Measurements from ENCODE around the gene PFN2.

DNA sequence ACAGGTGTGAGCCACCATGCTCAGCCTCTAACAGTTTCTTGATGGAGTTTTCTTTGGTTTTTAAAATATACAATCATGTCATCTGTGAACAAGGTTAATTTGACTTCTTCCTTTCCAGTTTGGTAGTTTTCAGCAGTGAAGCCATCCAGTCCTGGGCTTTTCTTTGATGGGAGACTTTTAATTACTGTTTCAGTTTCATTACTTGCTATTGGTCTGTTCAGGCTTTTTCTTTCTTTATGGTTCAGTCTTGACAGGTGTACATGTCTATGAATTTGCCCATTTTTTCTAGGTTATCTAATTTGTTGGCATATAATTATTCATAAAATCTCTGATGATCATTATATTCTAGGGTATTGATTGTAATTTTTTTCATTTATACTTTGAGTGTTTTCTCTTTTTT, 36.8 kb downstream of the PFN2 start:
- TF ChIP-seq, protein P1, sequence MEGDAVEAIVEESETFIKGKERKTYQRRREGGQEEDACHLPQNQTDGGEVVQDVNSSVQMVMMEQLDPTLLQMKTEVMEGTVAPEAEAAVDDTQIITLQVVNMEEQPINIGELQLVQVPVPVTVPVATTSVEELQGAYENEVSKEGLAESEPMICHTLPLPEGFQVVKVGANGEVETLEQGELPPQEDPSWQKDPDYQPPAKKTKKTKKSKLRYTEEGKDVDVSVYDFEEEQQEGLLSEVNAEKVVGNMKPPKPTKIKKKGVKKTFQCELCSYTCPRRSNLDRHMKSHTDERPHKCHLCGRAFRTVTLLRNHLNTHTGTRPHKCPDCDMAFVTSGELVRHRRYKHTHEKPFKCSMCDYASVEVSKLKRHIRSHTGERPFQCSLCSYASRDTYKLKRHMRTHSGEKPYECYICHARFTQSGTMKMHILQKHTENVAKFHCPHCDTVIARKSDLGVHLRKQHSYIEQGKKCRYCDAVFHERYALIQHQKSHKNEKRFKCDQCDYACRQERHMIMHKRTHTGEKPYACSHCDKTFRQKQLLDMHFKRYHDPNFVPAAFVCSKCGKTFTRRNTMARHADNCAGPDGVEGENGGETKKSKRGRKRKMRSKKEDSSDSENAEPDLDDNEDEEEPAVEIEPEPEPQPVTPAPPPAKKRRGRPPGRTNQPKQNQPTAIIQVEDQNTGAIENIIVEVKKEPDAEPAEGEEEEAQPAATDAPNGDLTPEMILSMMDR (IDR thresholded peaks at IDR 0.05; ENCODE audit: low read depth, low read length, poor library complexity, severe bottlenecking) = no peak
- TF ChIP-seq EZH2phosphoT487 (IDR thresholded peaks at IDR 0.05; ENCODE audit: borderline replicate concordance, low read length) = no peak

Measured in DOHH2 (cell line).